HG02943 (cell line): ENCODE data around the gene HOXB3.
"Not testable (repeated sequence)": the region's sequence is repeated elsewhere in the genome, so short reads cannot be mapped to it uniquely, and the experiment has no call there.

ENCODE experiments used
- ATAC-seq: cut with Tn5 transposase; IDR thresholded peaks from one replicate; pipeline ENCODE4 v1.9.1; 2021; ENCODE audit warnings: mild to moderate bottlenecking, low read depth, moderate library complexity; ENCODE audit not compliant: unreplicated experiment

Gene HOXB3

GRCh38 chr17:48510761-48511604 is 79.1 kb downstream of the HOXB3 start:
- ATAC-seq, result no peak

DNA sequence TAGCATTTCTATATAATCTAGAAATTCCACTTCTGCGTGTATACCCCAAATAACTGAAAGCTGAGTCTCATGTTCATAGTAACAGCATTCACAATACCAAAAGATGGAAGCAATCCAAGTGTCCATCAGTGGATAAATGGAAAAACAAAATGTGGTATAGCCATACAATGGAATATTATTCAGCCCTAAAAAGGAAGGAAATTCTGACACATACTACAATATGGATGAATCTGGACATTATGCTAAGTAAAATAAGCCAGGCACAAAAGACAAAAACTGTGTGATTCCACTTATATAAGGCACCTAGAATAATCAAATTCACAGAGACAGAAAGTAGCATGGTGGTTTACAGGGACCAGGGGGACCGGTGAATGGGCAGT is 79.7 kb downstream of the HOXB3 start:
- ATAC-seq, result no peak

DNA sequence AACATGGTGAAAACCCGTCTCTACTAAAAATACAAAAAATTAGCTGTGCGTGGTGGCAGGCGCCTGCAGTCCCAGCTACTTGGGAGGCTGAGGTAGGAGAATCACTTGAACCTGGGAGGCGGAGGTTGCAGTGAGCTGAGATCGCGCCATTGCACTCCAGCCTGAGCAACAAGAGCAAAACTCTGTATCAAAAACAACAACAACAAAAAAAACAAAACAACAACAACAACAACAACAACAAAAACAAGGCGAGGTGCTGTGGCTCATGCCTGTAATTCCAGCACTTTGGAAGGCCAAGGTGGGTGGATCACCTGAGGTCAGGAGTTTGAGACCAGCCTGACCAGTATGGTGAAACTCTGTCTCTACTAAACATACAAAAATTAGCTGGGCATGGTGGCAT is 80.3 kb downstream of the HOXB3 start:
- not testable (repeated sequence) for ATAC-seq

DNA sequence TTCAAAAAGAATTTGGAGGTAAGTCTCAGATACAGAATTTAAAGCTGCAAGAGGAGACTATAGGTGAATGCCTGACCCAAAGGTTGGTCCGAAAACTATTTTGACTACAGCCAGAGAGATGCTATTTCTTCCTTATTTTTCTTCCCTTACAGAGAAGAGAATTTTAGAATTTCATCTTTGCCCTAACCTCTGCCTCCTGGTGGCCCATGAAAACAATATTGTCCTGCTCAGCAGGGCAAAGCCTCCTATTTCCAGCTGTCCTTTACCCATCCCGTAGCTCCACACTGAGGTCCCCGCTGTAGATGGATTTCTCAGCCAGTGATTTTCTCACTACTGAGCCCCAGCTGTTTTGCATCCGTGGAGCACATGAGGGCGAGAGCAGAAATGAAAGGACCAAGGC is 83.8 kb downstream of the HOXB3 start:
- no peak for ATAC-seq

DNA sequence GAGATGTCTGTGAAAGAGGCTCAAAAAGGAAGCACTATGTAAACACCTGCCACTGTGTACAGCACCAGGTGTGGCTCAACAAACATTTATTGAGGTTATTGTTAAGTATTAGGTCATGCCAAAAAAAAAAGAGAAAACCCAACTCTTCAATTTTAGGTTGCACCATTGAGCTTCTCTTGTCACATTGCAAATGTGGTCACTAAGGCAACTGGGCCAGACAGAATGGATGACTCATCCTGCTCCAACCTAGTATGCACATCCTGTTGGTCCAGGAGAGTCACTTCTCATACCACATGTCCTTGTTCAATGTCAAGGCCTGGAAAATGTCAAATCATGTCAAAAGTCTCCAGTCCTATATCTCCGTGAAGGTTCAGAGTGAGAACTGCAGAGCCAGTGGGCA is 84.3 kb downstream of the HOXB3 start:
- no peak for ATAC-seq

DNA sequence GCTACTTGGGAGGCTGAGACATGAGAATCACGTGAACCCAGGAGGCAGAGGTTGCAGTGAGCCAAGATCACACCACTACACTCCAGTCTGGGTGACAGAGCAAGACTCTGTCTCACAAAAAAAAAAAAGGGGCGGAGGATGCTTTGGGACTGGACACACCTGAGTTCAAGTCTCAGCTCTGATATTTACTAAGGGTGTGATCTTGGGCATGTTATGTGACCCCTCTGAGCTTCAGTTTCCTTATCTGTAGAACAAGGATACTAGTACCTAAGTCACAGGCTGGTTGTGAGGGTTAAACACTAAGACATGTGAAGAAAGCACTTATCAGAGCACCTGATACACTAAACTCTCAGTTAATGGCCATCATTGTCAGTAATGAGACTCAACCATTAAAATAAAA is 85.1 kb downstream of the HOXB3 start:
- no peak for ATAC-seq

DNA sequence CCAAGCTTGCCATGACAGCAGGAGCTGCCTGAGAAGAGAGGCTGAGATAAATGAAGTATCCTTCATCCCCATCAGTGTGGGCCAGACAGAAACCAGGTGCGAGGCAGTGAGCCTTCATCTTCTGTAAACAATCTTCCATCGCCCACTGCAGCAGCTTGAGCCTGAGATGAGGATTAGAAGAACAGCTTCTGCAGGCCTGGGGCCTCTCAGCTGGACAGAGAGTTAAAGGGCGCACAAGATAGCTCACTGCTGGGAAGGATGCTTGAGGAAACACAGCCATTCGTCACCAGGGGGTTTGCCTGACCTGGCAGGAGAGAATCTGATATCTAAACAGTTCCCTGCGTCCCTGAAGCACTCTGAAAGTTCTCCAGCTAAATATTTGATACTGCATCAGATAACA is 86.3 kb downstream of the HOXB3 start:
- no peak for ATAC-seq

DNA sequence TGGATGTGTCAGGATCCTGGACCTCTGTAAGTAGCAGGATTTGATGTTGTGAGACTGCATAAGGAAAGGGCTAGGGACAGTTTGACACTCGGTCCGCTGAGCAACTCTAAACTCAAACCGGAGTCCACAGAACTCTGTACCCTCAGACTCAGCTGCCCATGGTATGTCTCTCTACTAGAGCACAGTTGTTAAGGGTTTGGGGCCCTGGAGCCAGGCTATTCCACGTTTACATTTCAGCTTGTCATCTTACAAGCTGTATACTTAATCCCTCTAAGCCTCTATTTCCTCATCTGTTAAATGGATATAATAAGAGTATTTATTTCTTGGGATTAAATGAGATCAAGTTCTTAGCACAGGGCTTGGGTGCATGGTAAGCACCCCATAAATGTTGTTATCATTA is 87.1 kb downstream of the HOXB3 start:
- ATAC-seq, result no peak

DNA sequence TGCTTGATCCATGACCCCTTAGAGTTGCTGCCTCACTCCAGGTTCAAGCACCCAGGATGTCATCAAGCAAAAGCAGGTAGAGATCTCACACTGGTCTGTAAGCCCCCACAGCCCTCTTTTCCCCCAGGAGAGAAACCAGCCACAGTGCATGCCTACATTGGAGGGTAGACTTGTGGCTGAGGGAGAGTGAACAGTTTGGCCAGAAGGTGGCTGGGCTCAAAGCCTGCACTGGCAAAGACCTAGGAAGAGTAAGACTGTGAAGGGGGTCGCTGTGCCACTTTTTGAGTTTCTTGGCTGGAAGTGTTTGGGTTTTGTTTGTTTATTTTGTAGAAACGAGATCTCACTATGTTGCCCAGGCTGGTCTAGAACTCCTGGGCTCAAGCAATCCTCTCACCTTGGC is 87.7 kb downstream of the HOXB3 start:
- no peak for ATAC-seq

DNA sequence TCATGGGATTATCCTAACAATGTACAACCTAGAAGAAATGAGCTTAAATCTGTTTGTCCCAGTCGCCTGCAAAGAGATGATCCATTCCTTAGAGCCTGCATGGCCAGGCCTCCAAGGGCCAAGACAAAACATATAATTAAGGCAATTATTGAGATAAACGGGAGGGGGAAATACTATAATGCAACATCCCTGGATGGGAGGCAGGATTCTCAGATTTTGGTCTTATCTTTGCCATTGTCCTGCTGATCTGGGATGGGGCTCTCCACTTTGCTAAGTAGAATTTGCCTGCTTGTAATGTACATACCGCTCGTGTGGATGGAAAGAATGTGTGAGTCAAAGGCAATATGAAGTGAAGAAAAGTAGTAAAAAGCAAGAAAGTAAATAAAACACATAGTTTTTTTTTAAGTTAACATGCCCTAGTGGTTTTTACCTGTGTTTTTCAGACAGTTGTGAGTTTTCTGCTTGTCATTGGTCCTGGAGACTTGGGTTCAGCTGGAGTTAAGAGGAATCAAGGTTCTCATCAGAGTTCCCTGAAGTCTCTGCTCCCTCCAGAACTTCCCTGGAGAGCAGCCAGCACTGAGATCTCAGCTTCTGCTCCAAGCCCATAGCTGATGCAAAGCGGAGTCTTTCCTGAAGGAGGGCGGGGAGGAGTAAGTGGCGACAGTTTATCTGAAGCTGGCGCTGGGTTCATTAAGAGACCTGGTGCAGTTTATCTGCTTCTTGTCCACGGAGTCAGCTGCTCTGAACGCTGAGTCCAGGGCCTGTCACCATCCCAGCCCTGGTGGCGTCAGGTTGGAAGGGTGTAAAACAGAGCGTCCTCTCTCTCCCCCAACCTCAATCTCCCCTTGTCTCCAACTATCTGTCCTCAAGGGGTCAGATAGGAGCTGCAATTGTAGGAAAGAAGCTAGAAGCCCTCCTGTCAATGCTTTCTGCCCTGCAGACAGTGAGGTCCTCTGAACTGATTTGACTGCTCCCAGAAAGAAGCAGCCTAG is 89.3 kb downstream of the HOXB3 start:
- no peak for ATAC-seq

- no peak for ATAC-seq
Measured at GRCh38 chr17:48499735-48500434, 90.2 kb downstream of the HOXB3 start.

- ATAC-seq, result no peak
Measured at GRCh38 chr17:48499248-48499647, 90.8 kb downstream of the HOXB3 start.
